Measurements from ENCODE around the gene SLC38A3.
A peak's percentile ranks its signal among the peaks of the same experiment; 100 is the strongest.
"Not testable (repeated sequence)": the region's sequence is repeated elsewhere in the genome, so short reads cannot be mapped to it uniquely, and the experiment has no call there.

SLC38A3 gene

GRCh38 chr3:50231581-50231980 is 26.5 kb downstream of the SLC38A3 start:
- no peak for DNase-seq (ENCODE audit: low spot score)

DNA sequence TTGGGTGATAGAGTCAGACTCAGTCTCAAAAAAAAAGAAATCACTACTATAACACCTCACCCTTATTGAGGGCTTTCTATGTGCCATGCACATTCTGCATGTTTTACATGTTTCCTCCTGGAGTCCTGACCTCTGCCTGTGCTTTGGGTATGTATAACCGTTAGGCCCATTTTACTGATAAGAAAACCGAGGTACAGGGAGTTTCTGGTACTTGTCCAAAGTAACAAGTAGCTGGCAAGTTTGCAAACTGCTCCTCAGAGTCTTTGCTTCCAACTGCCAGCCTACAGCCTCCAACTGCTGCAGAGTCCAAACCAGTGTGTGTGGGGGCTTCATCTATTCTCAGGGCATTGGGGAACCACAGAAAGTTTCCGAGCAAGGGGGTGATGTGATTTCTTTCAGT is 27.2 kb downstream of the SLC38A3 start:
- no peak for DNase-seq (ENCODE audit: low spot score)

DNA sequence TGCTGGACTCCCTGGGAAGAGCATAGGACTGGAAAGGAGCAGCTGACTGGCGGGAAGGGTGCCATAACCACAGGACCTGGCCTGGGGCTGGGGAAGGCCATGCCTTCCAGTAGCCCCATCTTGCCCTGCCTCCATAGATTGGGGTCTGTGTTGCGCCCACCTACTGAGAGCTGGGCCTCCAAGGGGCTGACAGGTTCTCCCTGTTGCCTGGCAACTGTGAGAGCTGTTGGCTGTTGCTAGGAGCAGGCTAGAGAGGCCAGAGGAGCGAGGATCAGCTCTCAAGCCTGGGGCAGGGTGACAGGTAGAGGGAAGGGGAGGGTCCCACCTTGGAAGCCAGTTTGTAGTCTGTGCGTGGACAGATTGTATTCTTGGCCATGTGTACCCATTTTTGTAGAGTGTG is 28.1 kb downstream of the SLC38A3 start:
- DNase-seq (ENCODE audit: low spot score), result no peak

DNA sequence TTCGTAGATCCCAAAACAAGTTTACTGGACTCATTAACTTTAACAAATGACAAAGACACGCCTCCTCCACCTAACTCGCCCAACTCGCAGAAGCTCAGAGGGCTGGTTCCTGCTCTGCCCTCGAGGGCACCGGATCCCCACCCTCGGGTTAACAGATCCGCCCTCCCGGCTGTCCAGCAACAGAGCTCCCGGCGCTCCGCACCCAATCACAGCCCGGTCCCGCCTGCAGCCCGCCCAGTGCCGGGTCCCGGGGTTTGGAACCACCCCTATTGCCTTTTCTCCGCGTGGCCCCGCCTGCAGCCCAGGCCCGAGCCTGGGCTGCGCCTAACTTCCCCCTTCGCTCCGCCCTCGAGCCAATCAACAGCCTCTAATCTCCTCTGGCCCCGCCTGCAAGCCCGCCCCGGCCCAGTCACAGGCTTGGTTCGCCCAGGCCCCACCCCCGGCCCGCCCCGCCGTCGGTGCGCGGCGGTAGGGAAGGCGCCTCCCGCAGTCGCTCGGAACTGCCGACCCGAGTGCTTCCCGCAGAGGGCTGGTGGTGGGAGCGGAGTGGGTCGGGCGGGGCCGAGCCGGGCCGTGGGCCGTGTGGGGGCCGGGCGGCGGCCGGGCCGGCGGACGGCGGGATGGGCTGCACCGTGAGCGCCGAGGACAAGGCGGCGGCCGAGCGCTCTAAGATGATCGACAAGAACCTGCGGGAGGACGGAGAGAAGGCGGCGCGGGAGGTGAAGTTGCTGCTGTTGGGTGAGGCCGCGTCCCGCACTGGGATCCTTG is 30.8 kb downstream of the SLC38A3 start, which contains the start of gene GNAI2:
Gene GNAI2, plus strand, starts transcription at position 489 of the 768 bp plus-strand sequence. Its CDS starts 132 bp downstream, at position 621.
- peak; percentile 97 for DNase-seq (ENCODE audit: low spot score)

- no peak for DNase-seq (ENCODE audit: low spot score)
Observed at GRCh38 chr3:50236484-50237132, 31.5 kb downstream of the SLC38A3 start.

- DNase-seq (ENCODE audit: low spot score), result peak; percentile 54
Observed at GRCh38 chr3:50237133-50237651, 32.1 kb downstream of the SLC38A3 start.

DNA sequence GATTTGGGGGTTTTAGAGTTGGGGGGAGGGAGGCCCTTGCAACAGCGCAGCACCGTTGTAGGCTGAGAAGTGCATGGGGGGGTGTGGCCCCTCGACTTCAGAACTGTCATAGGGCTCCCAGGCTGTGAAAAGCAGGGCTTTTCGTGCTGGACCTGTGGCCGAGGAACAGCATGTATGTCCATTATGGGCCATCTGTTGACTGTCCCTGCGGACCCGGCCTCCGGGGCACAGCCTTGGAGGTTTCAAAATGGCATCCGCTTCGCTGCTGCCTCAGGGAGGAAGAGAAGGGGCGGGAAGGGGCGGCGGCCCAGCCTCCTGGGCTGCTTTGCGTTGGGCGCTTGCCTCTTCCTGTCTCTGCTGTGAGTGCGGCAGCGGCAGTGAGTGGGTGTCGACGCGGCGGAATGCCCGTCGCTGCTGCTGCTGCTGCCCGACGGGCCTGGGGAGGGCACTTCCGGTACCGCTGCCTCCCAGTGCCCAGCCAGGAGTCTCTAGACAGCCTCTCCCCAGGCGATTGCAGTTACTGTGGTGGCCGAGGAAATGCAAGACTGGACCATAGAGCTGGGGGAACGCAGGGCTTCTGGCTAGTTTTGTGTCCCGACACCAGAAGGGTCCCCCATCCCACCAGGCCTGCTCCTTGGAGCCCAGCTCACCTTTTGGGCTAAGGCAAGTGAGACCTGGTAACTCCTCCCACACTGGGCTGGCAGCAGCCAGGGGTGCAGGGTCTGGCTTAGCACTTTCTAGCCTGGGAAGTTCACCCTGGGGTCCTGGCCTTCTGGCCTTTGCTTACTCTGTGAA is 32.9 kb downstream of the SLC38A3 start:
- peak; percentile 90 for DNase-seq (ENCODE audit: low spot score)

DNA sequence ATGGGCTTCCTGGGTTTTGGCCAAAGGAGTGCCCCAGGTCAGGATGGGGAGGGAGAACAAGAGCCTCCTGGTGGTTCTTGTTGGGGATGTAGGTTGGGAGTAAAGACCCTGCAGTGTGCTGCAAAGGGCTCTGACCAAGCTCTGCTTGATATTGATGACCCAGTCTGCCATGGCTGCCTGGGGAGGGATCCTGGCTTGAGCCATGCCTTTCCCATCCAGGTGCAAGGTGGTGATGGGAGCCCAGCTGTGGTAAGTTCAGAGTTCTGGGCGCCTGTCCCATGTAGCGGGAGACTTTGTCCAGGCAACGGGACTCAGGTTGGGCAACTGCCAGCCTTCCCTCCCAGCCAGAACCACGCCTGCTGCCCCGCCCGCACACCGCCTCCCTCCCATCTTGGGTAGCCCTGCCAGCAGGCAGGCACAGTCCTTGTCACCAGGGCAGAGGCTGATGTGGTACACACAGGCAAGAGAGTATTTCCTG is 33.5 kb downstream of the SLC38A3 start:
- DNase-seq (ENCODE audit: low spot score), result no peak

DNA sequence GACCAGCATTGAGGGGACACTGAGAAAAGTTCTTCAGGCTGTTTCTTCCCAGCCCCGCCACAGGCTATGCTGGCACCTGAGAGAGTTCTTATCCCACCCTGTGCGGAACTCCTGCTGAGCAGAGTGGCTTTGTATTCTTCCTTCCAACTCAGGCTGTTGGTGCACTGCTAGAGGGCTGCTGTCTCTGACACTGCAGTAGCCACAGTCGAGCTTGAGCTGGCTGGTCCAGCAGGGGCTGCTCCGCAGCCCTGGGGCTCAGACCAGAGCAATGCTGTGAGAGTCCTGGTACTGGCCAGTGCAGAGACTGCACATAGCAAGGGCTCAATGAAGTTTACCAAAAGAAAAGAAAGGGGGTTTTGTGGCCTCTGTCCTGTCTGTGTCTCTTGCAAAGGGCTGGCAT is 34.6 kb downstream of the SLC38A3 start:
- DNase-seq (ENCODE audit: low spot score), result no peak

- no peak for DNase-seq (ENCODE audit: low spot score)
Observed at GRCh38 chr3:50241163-50241562, 36.1 kb downstream of the SLC38A3 start.

DNA sequence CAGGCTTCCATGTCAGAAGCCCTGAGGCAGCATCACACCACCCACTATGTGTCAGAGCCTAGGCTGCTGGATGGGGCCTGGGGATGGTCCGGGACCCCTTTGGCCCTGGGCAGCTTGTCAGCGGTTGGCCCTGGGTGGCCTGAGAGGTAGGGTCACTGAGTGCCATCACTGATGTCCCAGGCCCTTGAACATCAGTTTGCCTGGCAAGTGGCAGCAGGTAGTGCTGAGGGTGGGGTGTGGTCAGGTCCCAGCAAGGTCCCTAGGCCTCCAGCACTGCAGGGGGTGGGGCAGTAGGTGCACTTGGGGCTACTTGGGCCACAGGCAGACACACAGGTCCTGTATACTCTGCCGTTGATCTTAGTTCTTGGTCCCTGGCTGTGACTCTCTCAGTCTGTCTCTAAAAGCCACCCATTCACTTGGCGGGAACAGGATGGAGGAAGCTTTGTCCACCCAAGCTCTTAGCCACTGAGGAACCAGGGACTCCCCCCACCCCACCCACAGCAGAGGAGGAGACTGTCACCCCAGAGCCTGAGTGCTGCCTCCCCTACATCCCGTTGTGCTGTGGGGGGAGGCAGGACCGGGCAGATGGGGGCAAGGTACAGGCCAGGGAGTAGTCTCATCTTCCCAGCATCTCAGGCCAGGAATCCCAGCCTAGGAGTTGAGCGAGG is 36.8 kb downstream of the SLC38A3 start:
- no peak for DNase-seq (ENCODE audit: low spot score)

DNA sequence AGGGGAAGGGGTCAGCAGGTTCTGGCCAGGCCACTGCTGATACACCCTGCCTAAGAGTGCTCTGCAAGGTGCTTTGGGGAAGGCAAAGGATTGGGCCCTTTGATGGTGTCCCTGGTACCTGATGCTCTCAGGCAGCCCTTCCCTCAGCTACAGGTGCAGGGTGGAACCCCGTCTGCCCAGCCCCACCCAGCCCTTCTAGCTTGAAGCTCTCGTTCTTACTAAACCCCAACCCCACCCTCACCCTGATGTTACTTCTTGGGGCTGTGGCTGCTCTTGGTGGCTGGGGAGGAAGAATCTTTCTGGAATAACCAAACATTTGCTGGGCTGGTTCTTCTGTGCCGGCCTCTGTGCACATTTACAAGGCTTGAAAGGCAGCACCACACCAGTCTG is 37.3 kb downstream of the SLC38A3 start:
- DNase-seq (ENCODE audit: low spot score), result no peak

- no peak for DNase-seq (ENCODE audit: low spot score)
Observed at GRCh38 chr3:50242851-50243542, 37.9 kb downstream of the SLC38A3 start.

DNA sequence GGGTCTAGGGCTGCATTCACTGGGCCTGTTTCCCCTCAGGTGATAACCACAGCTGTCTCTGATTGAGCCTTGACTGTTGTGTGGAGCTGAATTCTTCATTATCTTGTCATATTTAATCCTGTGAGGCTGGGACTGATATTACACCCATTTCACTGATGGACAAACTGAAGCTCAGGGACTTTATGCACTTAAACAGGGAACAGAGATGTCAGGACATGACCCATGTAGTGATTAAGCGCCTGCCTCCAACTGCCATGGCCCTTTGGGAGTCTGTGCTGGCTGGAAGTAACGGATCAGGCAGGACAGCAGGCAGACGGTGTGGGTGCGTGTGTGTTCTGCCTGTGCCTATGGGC is 38.4 kb downstream of the SLC38A3 start:
- DNase-seq (ENCODE audit: low spot score), result no peak

GRCh38 chr3:50244813-50245212 is 39.7 kb downstream of the SLC38A3 start:
- DNase-seq (ENCODE audit: low spot score), result not testable (repeated sequence)

DNA sequence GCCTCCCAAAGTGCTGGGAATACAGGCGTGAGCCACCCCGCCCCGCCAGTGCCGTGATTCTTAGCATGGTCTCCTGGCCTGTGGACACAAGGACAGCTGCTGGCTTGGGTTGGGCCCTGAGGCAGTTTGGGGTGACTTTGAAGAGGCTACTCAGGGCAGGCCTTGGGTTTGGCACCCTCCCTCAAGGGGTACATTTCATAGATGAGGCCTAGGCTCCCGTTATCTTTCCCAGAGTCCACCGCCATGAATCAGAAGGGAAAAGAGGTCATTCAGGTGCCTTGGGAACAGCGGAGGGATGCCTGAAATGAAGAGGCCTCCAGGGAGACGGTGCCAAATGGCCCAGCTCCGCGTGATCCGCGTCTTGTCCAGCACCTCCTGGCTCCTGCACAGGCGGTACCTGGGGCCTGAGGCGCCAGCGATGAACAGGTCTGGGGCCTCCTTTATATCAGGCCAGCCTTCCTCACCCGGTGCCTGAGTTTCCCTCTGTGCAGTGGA is 40.2 kb downstream of the SLC38A3 start:
- no peak for DNase-seq (ENCODE audit: low spot score)

DNA sequence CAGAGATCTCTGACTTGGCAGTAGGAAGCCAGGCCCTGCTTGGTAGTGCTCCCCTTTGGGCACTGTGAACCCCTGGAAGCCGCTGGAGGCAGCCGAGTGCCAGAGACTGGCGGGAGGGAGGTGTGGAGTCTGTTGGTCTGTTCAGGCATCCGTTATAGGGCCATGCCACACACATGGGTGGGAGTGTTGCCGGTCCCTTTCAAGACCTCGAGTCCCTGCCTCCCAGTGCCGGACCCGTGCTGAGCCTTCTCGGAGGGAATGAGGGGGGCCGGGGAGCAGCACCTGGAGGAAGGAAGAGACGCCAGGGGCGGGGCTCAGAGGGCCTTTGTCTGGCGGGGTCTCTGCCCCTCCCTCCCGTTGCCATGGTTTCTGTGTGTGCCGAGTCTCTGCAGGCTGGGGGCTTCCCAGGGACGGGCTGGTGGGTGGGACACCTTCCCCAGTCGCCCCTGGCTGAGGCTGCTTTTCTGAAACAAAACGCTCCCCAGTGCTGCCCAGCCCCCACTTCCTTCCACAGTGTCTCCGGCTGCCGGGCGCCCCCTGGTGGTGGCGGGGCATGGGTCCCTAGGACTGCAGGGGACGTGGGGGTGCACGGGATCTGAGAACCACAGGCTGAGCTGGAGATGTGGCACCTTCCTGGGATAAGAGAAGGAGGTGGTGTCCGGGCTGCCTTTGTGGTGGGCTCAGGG is 40.9 kb downstream of the SLC38A3 start:
- DNase-seq (ENCODE audit: low spot score), result peak; percentile 69

DNA sequence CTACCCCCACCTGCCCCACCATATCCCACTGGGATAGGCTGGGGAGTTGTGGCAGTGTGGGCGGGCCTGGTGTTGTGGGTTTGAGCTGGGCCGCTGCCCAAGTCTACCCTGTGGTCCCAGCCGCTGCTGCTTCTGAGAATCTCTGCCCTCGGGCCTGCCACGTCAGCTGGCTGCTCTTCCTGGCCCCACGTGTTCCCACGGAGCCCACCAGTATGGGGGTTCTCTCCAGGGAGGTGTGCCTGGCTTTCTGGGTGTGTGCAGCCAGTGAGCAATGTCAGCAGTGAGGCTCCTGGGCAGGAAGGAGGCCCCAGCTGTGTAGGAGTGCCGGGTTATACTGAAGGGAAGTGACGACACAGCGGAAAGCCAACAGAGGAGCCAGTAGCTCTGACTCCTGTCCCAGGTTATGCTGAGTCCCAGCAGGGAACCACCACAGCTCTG is 41.5 kb downstream of the SLC38A3 start:
- no peak for DNase-seq (ENCODE audit: low spot score)

GRCh38 chr3:50248387-50248786 is 43.3 kb downstream of the SLC38A3 start:
- DNase-seq (ENCODE audit: low spot score), result no peak

DNA sequence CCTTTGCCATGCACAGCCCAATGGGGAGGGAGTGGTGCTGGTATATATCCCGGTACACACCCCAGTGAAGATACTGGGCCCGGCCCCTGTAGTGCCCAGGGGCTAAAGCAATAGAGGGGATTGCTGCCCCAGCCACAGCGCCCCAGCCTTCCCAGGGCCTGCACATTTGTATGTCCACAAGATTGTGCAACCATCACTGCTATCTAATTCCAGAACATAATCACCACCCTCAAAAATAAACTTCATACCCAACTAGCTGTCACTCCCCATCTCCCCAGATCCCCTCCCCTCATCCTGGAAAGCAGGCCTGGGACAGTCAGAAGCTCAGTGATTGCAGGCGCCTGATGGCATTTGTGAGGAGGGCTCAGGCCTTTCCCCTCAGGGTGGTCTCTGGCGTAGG is 44.4 kb downstream of the SLC38A3 start:
- no peak for DNase-seq (ENCODE audit: low spot score)

Data from RKO (cell line).